Sigmoid colon (tissue), 4 donors: Measurements from ENCODE around the gene CD74.

Experiments
- CTCF ChIP-seq, 4 experiments: fragments of 450-650 bp in 3 of 4; fragments of 200-600 bp in 1 of 4; IDR thresholded peaks; one replicate each; pipeline ENCODE4 v1.5.1; 2016 to 2019; ENCODE audit warnings: antibody characterized with exemption in 4 of 4, mild to moderate bottlenecking in 3 of 4, moderate library complexity in 2 of 4
- EP300 ChIP-seq, 4 donors: sonication (generic); formaldehyde crosslinking; IDR thresholded peaks; one replicate each; pipeline ENCODE4 v1.6.1; 2017; ENCODE audit warnings: antibody characterized with exemption in 4 of 4

DNA sequence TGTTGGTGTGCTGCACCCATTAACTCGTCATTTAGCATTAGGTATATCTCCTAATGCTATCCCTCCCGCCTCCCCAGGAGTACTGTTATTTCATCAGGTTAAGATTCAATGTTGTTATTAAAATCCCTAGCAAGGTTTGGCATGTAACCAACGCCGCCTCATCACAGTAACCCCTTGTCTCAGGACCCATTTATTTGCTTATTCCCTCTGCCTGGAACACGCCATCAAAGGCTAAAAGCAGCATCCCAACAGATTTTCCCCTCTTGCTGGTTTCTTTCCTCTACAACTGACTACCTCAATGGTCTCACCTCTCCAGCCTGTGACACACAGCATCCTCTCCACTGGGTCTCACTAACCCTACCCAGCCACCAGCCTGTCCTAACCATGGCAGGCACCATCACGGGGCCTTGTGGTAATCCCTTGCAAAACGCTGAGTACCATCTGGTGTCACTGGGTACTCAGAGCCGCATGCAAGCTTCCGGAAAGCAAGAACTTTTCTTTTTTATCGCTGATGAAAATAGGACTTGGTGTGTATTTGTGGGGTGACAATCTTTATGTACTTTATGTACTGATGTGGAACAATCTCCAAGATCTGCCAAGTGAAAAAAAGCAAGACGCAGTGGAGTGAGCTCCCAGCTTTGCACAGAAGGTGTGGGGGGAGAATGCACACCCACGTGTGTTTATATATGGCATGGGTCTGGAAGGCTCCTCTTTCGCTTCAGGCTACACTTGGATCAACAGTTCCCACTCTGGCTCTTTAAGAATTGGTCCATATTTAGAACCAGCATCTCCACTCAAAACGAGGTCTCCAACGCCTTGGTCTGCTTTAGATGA is 30.7 kb upstream of the CD74 start:
- TF ChIP-seq CTCF (IDR thresholded peaks at IDR 0.05) (no peak), EP300 (IDR thresholded peaks at IDR 0.05) (no peak)
